Lung (tissue), 12 donors: ENCODE results near the gene PLA2G2C. TPM values are rescaled to one million over a fixed set of nuclear protein-coding genes. Genes with fewer than 3 reads are reported as not detected.

Source experiments
- ATAC-seq: fragments of 200-7000 bp; cut with Tn5 transposase; one replicate; pipeline ENCODE4 v1.9.1; 2020; ENCODE audit warnings: moderate number of reproducible peaks; ENCODE audit not compliant: insufficient read depth, low FRiP score
- DNase-seq, 3 donors: peaks; one replicate each; pipeline ENCODE4 v3.0.0-alpha.2; 2013 to 2017
- H3K27ac ChIP-seq, 2 donors: one replicate each; pipeline ENCODE4 v1.5.1; 2013; ENCODE audit warnings: mild to moderate bottlenecking in 2 of 2, moderate library complexity in 2 of 2, control low read depth in 1 of 2, inconsistent platforms in 1 of 2, low read depth in 1 of 2, low read length in 1 of 2
- H3K27me3 ChIP-seq, 3 donors: one replicate each; pipeline ENCODE4 v1.5.1; 2013; ENCODE audit warnings: low read length in 2 of 3; ENCODE audit not compliant: control insufficient read depth in 3 of 3, insufficient read depth in 3 of 3
- H3K36me3 ChIP-seq, 4 donors: one replicate each; pipeline ENCODE4 v1.5.1; 2013; ENCODE audit warnings: low read length in 4 of 4, mild to moderate bottlenecking in 1 of 4, moderate library complexity in 1 of 4; ENCODE audit not compliant: control insufficient read depth in 4 of 4, insufficient read depth in 4 of 4
- H3K4me1 ChIP-seq, 5 donors: one replicate each; pipeline ENCODE4 v1.5.1; 2013; ENCODE audit warnings: low read length in 5 of 5, mild to moderate bottlenecking in 2 of 5, moderate library complexity in 1 of 5; ENCODE audit not compliant: control insufficient read depth in 5 of 5, insufficient read depth in 5 of 5
- H3K4me3 ChIP-seq: one replicate; pipeline ENCODE4 v1.5.1; 2013; ENCODE audit warnings: mild to moderate bottlenecking, control low read depth, moderate library complexity
- H3K9ac ChIP-seq, 2 donors: one replicate each; pipeline ENCODE4 v1.5.1; 2013; ENCODE audit warnings: low read length in 2 of 2, control low read depth in 1 of 2; ENCODE audit not compliant: insufficient read depth in 1 of 2
- H3K9me3 ChIP-seq, 4 donors: one replicate each; pipeline ENCODE4 v1.5.1; 2013; ENCODE audit warnings: low read length in 3 of 4, mild to moderate bottlenecking in 1 of 4, moderate library complexity in 1 of 4; ENCODE audit not compliant: control insufficient read depth in 4 of 4, insufficient read depth in 3 of 4
- CTCF ChIP-seq: IDR thresholded peaks from 2 replicates; pipeline ENCODE4 v1.5.1; 2012; ENCODE audit warnings: mild to moderate bottlenecking; ENCODE audit errors: control extremely low read depth, extremely low read depth
- WGBS, 2 donors: extraction: QIAGEN DNeasy Blood & Tissue Kit; methylation state at CpG; one replicate each; pipeline ENCODE4 v1.1.7; 2013; 5-methylcytosine and 5-hydroxymethylcytosine counted together
- polyA plus RNA-seq, 2 donors: library from polyadenylated mRNA; stranded (reverse); fragments of 200-250 nt; gene quantifications; one replicate each; pipeline ENCODE4 v1.2.1, GENCODE V29; 2013
- total RNA-seq, 2 donors: library from RNA; depleted of rRNA in 1 of 2; stranded (reverse); fragments of >200 nt in 1 of 2; gene quantifications; one replicate each; pipeline ENCODE4 v1.2.1, GENCODE V29; 2014 to 2021
- donor health status: control.
- donor health status: control.
- donor health status: Bipolar disorder and iron deficiency.
- donor health status: healthy.
- donor health status: DM: yes; HTN: yes; CAD: no.

Gene PLA2G2C
- total and polyA plus RNA-seq, 4 donors: 0.09 TPM; not detected in 3

GRCh38 chr1:20174937-20175666, 11.2 kb downstream of the PLA2G2C start:
- DNase-seq (no peak), ATAC-seq (no peak)
- WGBS, 2 donors: 56% methylated on average over 9 of the region's 9 CpGs
- Histone ChIP-seq H3K27me3 (no peaks in the 10 kb centered on the region), H3K9ac (no peak overlapping the region), H3K27ac (no peak overlapping the region), H3K36me3 (no peaks in the 10 kb centered on the region), H3K4me3 (no peak overlapping the region), H3K4me1 (peaks cover 0 to 3% (median 0%) of the 10 kb centered on the region in 5 donors), H3K9me3 (peaks cover 0 to 5% (median 0%) of the 10 kb centered on the region in 4 donors)
- no peak for TF ChIP-seq CTCF

DNA sequence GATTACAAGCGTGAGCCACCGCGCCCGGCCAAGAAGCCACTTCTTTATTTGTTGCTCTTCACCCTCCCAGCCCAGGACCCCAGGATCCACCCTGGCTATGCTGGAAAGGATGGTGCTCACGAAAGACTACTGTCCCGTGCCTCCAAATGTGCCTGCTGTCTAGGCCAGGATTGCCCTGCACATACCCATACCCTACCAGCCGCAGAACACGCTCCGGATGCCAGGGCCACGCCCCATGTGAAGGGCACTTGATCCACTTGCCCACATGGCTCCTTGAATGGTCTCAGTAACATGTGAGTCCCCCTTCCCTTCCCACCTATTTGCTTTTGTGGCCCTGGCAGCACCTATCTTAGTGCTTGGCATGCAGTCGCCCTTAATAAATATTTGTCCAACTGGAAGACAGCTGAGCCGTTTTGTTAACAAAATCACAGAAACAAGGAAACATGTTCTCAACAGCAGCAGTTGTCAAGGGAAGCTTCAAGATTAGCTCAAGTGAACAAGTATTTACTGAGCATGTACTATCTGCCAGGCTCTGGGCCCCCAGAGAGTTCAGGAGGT, 14.2 kb downstream of the PLA2G2C start:
- H3K27me3 ChIP-seq: peaks cover 0 to 5% (median 0%) of the 10 kb centered on the region in 3 donors
- DNase-seq: no peak
- peaks cover 0 to 3% (median 0%) of the 10 kb centered on the region in 5 donors for H3K4me1 ChIP-seq
- H3K9me3 ChIP-seq: no peaks in the 10 kb centered on the region
- TF ChIP-seq CTCF: no peak
- ATAC-seq: no peak
- H3K27ac ChIP-seq: no peak overlapping the region
- H3K9ac ChIP-seq: no peak overlapping the region
- H3K4me3 ChIP-seq: no peak overlapping the region
- no peaks in the 10 kb centered on the region for H3K36me3 ChIP-seq
- 77 to 86% methylated on average over 12 of the region's 12 CpGs for whole genome bisulfite sequencing, 2 donors

DNA sequence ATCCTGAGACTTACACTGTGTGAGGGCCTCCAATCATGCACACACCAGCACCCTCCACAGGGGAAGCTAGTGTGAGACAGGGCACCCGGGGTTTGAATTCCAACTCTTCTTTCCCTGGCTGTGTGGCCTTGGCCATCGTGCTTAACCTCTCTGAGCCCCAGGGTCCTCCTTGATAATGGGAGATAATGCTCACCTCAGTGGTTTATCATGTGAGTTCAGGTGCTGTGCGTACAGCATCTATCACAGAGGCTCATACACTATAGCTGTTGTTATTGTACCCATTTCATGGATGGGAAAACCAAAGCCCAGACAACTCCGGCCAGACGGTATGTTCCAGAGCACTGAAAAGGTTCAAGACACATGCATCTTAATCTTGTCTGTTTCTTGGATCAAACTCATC, 16.4 kb downstream of the PLA2G2C start:
- Histone ChIP-seq H3K4me1 (peaks cover 0 to 4% (median 0%) of the 10 kb centered on the region in 5 donors), H3K27me3 (peaks cover 0 to 10% (median 0%) of the 10 kb centered on the region in 3 donors), H3K9me3 (peaks cover 0 to 2% (median 0%) of the 10 kb centered on the region in 4 donors), H3K9ac (no peak overlapping the region), H3K27ac (no peak overlapping the region), H3K4me3 (no peak overlapping the region), H3K36me3 (no peaks in the 10 kb centered on the region)
- DNase-seq (no peak), ATAC-seq (no peak)
- TF ChIP-seq CTCF: no peak
- WGBS, 2 donors: 86 to 95% methylated on average over 5 of the region's 5 CpGs
